Stimulated activated CD8-positive, alpha-beta memory T cell treated with anti-CD3 and anti-CD28 coated beads, Interleukin-15, amount 100 ng/mL, for 48 hours (primary cell): ENCODE data around the gene FAM131A.
"Not testable (repeated sequence)": the region's sequence is repeated elsewhere in the genome, so short reads cannot be mapped to it uniquely, and the experiment has no call there.

Experiments
- DNase-seq, 2 donors: peaks; one replicate each; pipeline ENCODE4 v3.0.0-alpha.2; 2020; ENCODE audit warnings: low read depth in 2 of 2

FAM131A gene

DNA sequence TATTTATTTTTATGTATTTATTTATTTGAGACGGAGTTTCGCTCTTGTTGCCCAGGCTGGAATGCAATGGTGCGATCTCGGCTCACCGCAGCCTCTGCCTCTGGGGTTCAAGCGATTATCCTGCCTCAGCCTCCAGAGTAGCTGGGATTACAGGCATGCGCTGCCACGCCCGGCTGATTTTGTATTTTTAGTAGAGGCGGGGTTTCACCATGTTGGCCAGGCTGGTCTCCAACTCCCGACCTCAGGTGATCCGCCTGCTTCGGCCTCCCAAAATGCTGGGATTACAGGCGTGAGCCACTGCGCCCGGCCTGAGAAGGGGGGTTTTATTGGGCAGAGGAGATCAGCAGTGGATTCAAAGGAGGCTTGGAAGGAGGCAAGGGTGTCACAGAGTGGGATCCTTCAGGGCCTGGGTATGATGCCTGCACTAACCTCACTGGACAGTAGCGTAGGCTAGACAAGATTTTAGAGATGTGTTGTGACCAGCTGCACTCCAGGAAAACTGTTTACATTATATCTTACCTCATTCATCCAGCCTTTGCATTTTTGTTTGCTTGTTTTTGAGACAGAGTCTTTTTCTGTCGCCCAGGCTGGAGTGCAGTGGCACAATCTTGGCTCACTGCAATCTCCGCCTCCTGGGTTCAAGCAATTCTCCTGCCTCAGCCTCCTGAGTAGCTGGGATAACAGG, 2.2 kb downstream of the FAM131A start:
- DNase-seq, result not testable (repeated sequence)

DNA sequence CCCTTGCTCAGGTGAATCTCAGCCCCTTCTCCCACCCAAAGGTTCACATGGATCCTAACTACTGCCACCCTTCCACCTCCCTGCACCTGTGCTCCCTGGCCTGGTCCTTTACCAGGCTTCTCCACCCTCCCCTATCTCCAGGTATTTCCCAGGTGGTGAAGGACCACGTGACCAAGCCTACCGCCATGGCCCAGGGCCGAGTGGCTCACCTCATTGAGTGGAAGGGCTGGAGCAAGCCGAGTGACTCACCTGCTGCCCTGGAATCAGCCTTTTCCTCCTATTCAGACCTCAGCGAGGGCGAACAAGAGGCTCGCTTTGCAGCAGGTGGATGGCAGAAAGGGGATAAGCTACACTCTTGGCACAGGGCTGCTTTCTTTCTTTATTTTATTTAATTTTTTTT, 4.5 kb downstream of the FAM131A start:
- no peak for DNase-seq

DNA sequence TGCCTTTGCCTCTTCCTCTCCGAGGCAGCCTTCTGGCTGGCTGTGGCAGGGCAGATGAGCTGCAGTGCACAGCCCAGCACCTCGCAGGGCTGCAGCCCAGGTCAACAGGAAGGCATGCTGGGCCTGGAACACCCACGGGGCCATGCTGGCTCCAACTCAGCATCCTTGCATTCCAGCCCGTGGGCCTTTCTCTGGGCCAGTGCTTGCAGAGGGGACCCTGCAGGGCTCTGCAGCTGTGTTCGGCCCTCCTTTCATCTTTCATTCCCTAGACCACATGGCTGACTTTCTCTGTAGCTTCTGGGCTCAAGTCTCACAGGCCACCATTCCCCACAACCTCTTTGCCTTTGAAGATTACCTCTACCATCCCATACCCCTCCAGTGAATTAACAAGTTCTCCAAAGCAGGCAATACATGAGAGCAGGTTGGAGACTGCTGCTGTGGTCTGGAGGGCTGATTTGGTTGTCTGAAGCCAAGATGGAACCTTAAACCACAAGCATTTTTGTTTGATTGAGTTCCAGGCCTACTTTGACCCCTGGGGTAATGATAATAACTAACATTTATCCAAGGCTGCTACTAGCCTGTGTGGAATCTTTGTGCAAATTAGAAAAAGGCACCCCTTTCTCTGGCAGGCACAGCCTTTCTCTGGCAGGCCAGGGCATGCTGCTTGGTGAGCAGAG, 5.9 kb downstream of the FAM131A start:
- DNase-seq, result no peak

DNA sequence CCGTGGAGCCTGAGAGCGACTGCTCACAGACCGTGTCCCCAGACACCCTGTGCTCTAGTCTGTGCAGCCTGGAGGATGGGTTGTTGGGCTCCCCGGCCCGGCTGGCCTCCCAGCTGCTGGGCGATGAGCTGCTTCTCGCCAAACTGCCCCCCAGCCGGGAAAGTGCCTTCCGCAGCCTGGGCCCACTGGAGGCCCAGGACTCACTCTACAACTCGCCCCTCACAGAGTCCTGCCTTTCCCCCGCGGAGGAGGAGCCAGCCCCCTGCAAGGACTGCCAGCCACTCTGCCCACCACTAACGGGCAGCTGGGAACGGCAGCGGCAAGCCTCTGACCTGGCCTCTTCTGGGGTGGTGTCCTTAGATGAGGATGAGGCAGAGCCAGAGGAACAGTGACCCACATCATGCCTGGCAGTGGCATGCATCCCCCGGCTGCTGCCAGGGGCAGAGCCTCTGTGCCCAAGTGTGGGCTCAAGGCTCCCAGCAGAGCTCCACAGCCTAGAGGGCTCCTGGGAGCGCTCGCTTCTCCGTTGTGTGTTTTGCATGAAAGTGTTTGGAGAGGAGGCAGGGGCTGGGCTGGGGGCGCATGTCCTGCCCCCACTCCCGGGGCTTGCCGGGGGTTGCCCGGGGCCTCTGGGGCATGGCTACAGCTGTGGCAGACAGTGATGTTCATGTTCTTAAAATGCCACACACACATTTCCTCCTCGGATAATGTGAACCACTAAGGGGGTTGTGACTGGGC, 7.3 kb downstream of the FAM131A start:
- no peak for DNase-seq

DNA sequence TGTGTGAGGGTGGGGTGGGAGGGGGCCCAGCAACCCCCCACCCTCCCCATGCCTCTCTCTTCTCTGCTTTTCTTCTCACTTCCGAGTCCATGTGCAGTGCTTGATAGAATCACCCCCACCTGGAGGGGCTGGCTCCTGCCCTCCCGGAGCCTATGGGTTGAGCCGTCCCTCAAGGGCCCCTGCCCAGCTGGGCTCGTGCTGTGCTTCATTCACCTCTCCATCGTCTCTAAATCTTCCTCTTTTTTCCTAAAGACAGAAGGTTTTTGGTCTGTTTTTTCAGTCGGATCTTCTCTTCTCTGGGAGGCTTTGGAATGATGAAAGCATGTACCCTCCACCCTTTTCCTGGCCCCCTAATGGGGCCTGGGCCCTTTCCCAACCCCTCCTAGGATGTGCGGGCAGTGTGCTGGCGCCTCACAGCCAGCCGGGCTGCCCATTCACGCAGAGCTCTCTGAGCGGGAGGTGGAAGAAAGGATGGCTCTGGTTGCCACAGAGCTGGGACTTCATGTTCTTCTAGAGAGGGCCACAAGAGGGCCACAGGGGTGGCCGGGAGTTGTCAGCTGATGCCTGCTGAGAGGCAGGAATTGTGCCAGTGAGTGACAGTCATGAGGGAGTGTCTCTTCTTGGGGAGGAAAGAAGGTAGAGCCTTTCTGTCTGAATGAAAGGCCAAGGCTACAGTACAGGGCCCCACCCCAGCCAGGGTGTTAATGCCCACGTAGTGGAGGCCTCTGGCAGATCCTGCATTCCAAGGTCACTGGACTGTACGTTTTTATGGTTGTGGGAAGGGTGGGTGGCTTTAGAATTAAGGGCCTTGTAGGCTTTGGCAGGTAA, 8.1 kb downstream of the FAM131A start:
- no peak for DNase-seq

DNA sequence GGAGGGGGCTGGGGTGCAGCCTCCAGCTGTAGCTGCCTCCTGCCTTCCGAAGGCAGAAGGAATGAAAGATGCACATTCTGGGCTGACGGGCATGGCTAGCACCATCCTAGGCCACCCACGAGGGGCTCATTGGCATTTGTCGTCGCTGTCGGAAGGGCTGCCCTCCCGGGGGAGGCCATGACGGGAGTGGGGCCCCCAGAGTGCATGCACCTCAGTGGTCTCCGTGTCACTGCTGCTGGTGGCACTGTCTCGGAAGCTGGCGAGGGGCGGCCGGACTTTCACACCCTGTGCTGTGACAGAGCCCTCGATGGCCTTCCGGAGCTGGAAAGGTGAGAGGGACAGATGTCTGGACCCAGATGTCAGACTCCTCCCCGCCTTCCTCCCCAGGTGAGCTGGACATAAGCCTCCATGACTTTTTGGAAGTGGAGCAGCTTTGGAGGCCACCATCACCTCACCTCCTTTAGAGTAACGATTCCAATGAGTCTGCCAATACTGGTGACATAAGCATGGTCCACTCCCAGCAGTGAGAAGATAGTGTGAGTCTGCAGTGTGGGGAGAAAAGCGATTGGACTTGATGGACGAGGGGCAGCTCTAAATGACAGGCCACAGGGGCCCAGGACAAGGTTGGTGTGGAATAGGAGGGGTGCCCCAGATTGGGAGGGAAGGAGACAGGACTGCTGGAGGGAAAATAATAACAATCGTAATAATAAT, 9.2 kb downstream of the FAM131A start:
- no peak for DNase-seq

DNA sequence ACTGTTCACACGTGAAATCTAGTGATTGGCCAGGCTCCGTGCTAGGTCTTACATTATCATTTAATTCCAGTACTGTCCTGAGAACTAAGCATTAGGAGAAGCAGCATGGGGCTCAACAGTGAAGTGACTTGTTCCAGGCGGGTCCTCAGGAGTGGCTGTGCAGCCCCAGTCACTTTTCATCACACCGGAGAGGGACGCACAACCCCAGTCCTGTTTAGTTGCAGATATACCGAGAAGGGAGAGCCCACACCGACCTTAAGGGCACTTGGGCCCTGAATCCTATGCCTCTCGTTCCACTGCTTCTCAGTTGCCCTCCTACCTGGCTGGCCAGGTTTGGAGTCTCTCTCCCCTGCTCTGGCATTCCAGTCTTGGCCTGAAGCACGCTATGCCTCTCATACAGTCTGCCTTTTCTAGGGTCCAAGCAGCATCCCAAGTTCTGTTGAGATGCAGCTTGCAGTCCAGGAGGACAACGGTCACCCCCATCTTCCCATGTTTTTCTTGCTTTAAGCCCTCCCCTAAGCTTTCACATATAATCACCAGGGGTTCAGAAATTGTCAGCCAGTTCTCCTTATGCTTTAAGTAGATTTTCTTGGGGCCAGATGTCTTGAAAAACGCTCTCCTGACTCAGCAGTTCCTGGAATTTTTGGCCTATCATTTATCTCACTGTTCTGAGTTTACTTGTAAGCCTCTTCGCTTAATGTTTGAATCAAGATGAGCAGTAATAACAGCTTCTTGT, 10.1 kb downstream of the FAM131A start:
- no peak for DNase-seq

DNA sequence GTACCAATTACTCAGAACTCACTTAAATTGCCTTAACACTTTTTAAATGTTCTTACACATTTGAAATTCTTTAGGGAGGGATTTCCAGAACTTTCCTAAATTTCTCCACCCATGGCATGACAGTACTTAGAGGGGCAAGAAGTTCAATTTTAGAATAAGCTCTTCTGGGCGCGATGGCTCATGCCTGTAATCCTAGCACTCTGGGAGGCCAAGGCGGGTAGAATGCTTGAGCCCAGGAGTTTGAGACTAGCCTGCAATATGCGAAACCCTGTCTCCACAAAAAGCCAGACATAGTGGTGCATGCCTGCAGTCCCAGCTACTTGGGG, 10.6 kb downstream of the FAM131A start:
- DNase-seq, result no peak

DNA sequence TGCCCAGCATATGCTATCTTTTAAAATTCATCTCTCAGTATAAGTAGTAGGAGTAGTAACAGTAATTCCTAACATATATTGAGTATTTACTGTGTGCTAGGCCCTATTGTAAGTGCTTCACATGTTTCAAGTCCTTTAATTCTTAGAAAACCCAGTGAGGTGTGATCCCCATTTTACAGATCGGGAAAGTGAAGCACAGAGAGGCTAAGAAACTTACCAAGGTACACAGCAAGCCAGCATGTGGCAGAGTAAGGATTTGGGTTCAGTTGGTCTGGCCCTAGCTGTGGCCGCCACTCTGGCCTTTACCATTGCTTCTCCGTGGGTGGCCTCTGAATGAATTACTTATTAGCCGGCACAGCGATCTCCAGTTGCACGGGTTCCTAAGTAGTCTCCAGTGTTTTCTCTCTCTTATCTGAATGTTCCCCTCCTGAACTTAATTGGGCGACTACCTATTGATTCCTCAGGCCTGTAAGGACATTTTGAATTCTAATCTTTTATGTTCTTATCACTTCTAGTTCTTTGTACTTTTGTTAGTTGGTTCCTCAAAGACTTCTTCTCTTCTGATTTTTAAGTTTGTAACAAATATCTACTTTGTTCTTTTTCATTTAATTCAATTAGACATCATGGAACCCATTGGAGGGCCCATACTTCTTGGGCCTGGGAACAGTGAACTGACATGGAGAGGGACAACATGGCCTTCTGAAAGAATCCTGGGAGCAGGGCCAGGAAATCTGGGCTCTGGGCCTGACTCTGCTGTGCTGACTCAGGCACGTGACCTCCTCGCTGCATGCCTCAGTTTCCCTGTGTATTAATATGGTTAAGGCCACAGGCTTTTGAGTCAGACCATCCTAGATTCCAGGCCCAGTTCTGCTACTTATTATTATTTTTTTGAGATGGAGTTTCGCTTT, 12.4 kb downstream of the FAM131A start:
- no peak for DNase-seq

DNA sequence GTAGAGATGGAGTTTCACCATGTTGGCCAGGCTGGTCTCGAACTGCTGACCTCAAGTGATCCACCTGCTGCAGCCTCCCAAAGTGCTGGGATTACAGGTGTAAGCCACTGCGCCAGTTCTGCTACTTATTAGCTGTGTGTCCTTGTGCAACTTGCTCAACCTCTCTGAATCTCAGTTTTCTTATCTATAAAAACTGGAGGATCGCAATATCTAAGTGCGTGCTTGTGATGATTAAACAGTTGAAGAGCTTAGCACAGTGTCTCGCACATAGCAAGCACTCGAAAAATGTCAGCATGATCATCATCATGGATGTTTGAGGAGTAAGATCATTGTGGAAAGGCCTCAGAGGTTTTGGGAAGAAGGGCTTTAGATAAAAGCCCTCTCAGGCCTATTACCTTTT, 13.2 kb downstream of the FAM131A start:
- no peak for DNase-seq

DNA sequence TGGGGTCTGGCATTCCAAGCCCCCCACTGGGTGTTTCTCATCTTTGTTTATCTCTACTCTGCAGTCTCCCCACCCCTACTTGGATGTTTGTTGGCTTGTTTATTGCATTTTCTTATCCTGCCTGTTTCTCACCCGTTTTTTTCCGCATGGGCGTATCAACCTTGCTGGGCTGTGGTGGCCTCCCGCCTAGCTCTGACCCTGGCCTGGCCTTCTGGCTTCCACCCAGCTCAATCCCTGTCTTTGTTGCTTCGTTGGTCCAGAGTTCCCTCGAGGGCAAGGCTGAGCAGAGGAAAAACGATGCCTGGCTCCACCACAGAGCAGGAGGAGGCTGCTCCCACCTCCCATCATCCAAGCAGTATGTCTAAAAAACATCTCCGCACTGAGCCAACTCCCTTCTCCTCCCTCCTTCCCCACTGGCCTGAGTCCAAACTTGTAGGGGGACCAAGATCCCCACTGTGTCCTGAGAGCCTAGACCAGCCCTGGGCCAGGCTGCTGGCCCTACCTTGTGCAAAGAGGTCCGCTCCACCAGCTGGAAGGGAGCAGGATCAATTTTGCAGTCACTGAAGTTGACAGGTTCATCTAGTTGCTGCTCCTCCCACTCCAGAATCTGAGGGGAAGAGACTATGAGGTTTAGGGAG, 14.2 kb downstream of the FAM131A start:
- no peak for DNase-seq

DNA sequence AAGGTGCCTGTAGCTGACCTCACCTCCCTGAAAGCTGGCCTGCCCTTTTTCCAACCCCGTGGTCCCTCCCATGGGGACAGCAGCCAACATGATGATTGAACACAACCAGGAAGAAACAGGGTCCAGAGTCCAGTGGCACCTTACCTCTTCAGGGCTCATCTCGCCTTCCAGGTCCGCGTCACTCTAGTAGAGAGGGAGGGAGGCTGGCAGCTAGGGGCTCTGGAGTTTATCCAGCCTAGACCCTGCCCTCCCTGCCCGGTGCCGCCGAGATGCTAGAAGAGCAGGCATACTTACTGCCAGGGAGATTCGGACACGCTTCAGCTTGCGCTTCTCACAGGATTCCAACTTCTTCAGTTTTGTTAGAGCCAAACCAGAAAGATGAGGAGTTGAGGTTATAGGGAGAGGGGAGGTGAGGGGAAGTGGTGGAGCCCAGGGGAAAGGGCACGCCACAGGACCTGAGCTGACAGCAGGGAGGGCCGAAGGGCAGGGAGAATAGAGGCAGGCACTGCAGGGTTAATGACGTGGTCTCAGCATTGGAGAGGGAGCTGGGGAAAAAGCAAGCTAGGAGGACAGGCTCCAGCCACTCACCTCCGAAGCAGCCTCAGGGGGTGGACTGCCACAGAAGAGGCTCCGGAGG, 14.9 kb downstream of the FAM131A start:
- no peak for DNase-seq

DNA sequence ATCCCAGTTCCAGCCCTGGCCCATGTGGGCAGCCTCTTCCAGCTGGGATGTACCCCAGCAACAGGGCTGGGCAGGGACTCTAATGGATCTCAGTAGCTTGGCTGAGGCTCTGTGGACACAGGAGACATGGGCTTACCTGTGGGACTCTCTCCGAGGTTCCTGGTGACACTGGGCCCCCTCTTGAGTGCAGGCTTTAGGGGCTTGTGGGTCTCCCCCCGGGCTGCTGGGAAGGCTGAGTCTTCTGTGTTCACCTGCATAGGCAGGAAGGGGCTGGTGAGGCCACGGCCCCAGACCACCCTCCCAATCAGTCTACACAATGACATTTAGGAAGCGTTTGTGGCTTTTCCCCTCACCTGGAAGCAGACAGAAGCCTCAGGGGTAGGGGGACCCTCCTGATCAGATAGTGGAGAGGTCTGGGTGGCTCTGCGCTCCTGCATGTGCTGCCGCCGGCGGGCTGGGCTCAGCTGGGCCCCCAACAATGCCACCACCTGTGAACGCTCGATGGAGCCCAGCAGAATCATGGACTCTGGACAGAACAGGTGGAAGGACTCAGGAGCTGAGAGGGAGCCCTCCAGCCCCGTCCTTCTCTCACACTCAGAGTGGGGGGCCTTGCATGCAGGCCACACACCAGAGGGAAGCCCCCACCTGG, 15.6 kb downstream of the FAM131A start:
- no peak for DNase-seq

DNA sequence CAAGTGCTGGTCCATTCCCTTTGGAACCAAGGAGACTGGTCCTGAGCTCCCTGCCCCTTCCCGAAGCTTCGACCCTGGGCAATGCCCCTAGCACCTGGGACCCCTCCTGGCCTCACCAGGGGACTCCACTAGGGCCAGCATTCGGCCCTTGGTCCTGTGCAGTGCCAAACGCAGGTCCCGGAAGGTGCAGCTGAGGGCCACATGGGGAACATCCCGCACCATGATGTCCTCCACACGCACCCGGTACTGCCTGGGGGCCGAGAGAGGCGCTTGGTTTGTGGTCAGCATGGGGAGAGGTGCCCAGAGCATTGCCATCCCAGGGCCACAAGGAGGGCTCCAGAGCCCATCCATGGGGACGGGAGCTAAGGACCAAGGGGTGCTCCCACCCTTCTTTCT, 16.1 kb downstream of the FAM131A start:
- DNase-seq, result no peak

DNA sequence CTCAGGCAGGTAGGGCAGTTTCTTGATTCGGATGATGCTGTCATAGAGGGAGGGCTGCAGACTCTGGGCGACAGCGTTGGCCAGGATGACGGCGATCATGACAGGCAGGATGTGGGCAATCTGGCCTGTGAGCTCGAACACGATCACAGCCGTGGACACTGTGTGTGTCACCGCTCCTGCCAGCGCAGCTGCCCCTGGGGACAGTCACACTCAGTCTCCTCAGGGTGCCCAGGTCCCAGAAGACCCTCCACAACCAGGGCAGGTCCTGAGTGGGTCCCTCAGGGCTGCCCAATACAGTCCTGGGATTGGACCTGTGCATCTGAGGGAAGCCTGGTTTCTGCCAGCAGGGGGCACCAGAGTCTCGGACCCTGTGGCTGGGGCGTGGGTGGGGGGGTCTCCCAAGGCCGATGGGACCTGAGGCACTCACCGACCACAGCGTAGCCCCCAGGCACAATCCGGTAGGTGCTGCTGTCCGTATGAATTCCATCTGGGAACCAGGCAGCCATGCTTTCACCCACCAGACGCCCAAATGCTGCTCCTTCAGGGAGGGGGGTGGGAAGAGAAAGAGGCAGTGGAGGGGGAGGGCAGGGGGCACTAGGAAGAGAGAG, 16.8 kb downstream of the FAM131A start:
- DNase-seq, result peak; percentile 23 to 39

DNA sequence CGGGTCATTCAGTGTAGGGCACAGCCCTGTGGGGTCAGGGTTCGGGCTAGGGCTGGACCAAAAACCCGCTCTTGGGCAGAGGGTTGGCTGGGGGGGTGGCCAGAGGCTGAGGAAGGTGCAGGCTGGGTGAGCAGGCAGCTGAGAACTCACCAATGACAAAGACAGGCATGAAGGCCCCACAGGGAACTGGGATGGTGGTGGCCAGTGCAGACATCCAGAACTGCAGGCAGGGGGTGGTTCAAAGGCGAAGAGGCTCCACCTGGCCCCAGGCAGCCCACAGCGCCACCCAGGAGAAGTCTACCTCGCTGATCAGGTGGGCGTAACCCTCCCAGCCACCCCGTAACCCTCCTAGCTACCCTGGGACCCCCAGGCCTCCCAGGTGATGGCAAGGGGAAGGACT, 17.4 kb downstream of the FAM131A start:
- no peak for DNase-seq

DNA sequence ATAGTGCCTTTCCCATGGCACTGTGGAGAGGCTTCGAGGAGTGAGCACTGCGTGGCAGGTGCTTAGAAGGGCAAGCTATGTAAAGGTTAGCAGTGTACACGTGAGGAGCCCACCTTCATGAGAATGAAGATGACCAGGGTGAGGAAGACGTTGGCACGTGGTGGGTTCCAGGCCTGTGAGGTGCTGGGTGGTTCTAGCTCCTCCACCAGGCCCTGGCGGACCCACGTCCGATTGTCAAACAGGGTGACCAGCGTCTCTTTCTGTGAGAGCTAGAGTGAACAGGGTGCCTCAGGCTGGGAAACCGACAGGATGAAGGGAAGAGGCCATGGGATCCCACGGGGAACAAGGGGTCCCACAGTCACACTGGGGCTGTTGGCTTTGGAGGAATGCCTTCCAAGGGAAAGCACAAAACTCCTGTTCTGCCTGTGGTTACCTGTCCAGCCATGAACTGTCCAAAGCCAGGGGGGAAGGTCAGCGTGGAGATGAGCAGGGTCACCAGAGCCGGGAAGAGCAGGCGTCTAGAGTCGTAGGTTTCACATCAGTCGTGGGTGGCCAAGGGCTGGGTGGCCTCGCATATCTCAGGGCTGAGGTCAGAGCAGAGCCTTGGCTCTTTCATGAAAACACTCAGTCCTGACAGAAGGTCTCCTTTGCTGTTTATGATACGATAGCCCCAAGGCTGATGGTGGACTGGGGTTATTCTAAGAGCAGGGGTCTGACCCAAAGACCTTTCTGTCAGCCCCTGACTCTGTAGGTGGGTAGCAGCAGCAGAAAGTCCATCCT, 18.1 kb downstream of the FAM131A start:
- no peak for DNase-seq
